Endothelial cell of umbilical vein (primary cell): ENCODE results near the gene APP.

Experiments
- TF ChIP-seq, protein P1 (sequence below), 2 donors: IDR thresholded peaks; 1 replicate in 1 of 2; 2 replicates in 1 of 2; pipeline ENCODE4 v1.5.1; 2011; ENCODE audit warnings: low read length in 2 of 2, mild to moderate bottlenecking in 2 of 2, moderate library complexity in 2 of 2, control low read depth in 1 of 2, inconsistent platforms in 1 of 2, low read depth in 1 of 2; ENCODE audit not compliant: insufficient read depth in 1 of 2; ENCODE audit errors: extremely low read depth in 1 of 2
- TF ChIP-seq, protein P2 (sequence below): IDR thresholded peaks from 2 replicates; pipeline ENCODE4 v1.6.1; 2011; ENCODE audit not compliant: insufficient read depth, insufficient read length

DNA sequence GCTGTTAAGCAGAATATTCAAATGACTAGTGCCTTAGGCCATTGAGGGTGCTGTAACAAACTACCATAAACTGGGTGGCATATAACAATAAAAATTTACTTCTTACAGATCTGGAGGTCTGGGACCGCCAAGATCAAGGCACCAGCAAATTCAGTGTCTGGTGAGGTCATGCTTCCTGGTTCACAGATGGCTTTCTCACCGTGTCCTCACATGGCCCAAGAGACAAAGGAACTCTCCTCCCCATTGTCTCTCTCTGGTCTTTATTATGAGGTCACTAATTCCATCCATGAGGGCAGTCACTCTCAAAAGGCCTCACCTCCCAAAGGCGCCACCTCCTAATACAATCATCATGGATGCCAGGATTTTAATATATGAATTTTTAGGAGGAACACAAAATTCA is 308.5 kb downstream of the APP start:
- TF ChIP-seq, protein P1, sequence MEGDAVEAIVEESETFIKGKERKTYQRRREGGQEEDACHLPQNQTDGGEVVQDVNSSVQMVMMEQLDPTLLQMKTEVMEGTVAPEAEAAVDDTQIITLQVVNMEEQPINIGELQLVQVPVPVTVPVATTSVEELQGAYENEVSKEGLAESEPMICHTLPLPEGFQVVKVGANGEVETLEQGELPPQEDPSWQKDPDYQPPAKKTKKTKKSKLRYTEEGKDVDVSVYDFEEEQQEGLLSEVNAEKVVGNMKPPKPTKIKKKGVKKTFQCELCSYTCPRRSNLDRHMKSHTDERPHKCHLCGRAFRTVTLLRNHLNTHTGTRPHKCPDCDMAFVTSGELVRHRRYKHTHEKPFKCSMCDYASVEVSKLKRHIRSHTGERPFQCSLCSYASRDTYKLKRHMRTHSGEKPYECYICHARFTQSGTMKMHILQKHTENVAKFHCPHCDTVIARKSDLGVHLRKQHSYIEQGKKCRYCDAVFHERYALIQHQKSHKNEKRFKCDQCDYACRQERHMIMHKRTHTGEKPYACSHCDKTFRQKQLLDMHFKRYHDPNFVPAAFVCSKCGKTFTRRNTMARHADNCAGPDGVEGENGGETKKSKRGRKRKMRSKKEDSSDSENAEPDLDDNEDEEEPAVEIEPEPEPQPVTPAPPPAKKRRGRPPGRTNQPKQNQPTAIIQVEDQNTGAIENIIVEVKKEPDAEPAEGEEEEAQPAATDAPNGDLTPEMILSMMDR (IDR thresholded peaks at IDR 0.05; ENCODE audit: extremely low read depth in 1 of 2, insufficient read depth in 1 of 2, low read depth in 1 of 2, low read length in 2 of 2) = no peak
- TF ChIP-seq, protein P2, sequence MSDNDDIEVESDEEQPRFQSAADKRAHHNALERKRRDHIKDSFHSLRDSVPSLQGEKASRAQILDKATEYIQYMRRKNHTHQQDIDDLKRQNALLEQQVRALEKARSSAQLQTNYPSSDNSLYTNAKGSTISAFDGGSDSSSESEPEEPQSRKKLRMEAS = no peak
